Progenitor cell of endocrine pancreas (in vitro differentiated cells): Measurements from ENCODE around the gene PRKCE. TPM values are rescaled to one million over a fixed set of nuclear protein-coding genes. Genes with fewer than 3 reads are reported as not detected.
A peak's percentile ranks its signal among the peaks of the same experiment; 100 is the strongest.

Experiments
- DNase-seq: peaks from one replicate; pipeline ENCODE4 v3.0.0; 2021; ENCODE audit warnings: low spot score; ENCODE audit not compliant: unreplicated experiment
- H3K27ac Mint-ChIP-seq: 2 replicates; pipeline ENCODE4 v1.8.0; 2021; ENCODE audit warnings: mild to moderate bottlenecking, moderate library complexity, mixed read lengths
- H3K27me3 Mint-ChIP-seq: 2 replicates; pipeline ENCODE4 v1.8.0; 2021; ENCODE audit warnings: mixed read lengths
- H3K36me3 Mint-ChIP-seq: 2 replicates; pipeline ENCODE4 v1.8.0; 2022; ENCODE audit warnings: mixed read lengths; ENCODE audit not compliant: insufficient read depth
- H3K4me1 Mint-ChIP-seq: 2 replicates; pipeline ENCODE4 v1.8.0; 2021; ENCODE audit warnings: low read depth, mixed read lengths
- H3K4me3 Mint-ChIP-seq: 2 replicates; pipeline ENCODE4 v1.8.0; 2021; ENCODE audit warnings: low read depth, mild to moderate bottlenecking, moderate library complexity, mixed read lengths
- H3K9me3 Mint-ChIP-seq: 2 replicates; pipeline ENCODE4 v1.8.0; 2021; ENCODE audit warnings: low read depth, mixed read lengths
- CTCF ChIP-seq: fragments of 200-600 bp; sonication (generic); IDR thresholded peaks from one replicate; pipeline ENCODE4 v1.5.0; 2021; ENCODE audit warnings: antibody characterized with exemption, mild to moderate bottlenecking; ENCODE audit not compliant: unreplicated experiment
- total RNA-seq: library from RNA; stranded (reverse); gene quantifications from 2 replicates; pipeline ENCODE4 v1.2.1, GENCODE V29; 2021

PRKCE gene
- total RNA-seq, 1 donor from 2014 or later, result 4.2 TPM

GRCh38 chr2:45648636-45649035 lies 2.8 kb upstream of the PRKCE start:
- H3K27me3 Mint-ChIP-seq, result peaks cover 67% of the 10 kb centered on the region
- no peaks in the 10 kb centered on the region for H3K36me3 Mint-ChIP-seq
- H3K27ac Mint-ChIP-seq, result no peak overlapping the region
- DNase-seq, result no peak
- no peaks in the 10 kb centered on the region for H3K9me3 Mint-ChIP-seq
- no peak for TF ChIP-seq CTCF
- peaks cover 14% of the 10 kb centered on the region for H3K4me1 Mint-ChIP-seq
- no peak overlapping the region for H3K4me3 Mint-ChIP-seq

- TF ChIP-seq CTCF, result no peak
- DNase-seq, result no peak
- peaks cover 14% of the 10 kb centered on the region for H3K4me1 Mint-ChIP-seq
- H3K4me3 Mint-ChIP-seq, result peak overlapping the region; percentile 88
- peak overlapping the region; percentile 67 for H3K27ac Mint-ChIP-seq
- H3K27me3 Mint-ChIP-seq, result peaks cover 67% of the 10 kb centered on the region
- H3K9me3 Mint-ChIP-seq, result no peaks in the 10 kb centered on the region
- H3K36me3 Mint-ChIP-seq, result no peaks in the 10 kb centered on the region
Observed at GRCh38 chr2:45649462-45649857, 2.0 kb upstream of the PRKCE start.

- H3K27me3 Mint-ChIP-seq, result peaks cover 73% of the 10 kb centered on the region
Observed at GRCh38 chr2:45649858-45650811, 1.3 kb upstream of the PRKCE start.

GRCh38 chr2:45650851-45651414 lies 542 bp upstream of the PRKCE start:
- Mint-ChIP-seq H3K9me3 (no peaks in the 10 kb centered on the region), H3K27me3 (peaks cover 75% of the 10 kb centered on the region), H3K36me3 (no peaks in the 10 kb centered on the region), H3K27ac (peak overlapping the region; percentile 95), H3K4me1 (peaks cover 14% of the 10 kb centered on the region), H3K4me3 (peak overlapping the region; percentile 88)
- DNase-seq, result peak; percentile 77
- TF ChIP-seq CTCF, result peak; percentile 49

More at GRCh38 chr2:45649858-45650811, 1.3 kb upstream of the PRKCE start:
- Mint-ChIP-seq H3K36me3 (no peaks in the 10 kb centered on the region), H3K9me3 (no peaks in the 10 kb centered on the region), H3K4me3 (peak overlapping the region; percentile 88), H3K27ac (peak overlapping the region; percentile 90), H3K4me1 (peaks cover 14% of the 10 kb centered on the region)
- peak; percentile 44 for DNase-seq
- TF ChIP-seq CTCF, result no peak
